Hematopoietic multipotent progenitor cell treated with erythropoietin and hydrocortisone succinate and interleukin-3 and kit ligand, for 17 days (in vitro differentiated cells): ENCODE results near the gene SLC39A11.
"Not testable (repeated sequence)": the region's sequence is repeated elsewhere in the genome, so short reads cannot be mapped to it uniquely, and the experiment has no call there.

Experiments used
- DNase-seq: peaks from one replicate; pipeline ENCODE4 v3.0.0-alpha.2; 2015; ENCODE audit warnings: low spot score

Gene SLC39A11

GRCh38 chr17:72947475-72947874, 145.0 kb downstream of the SLC39A11 start:
- DNase-seq, result no peak

- no peak for DNase-seq
Observed at GRCh38 chr17:72946696-72947095, 145.8 kb downstream of the SLC39A11 start.

- DNase-seq, result no peak
Observed at GRCh38 chr17:72946156-72946555, 146.3 kb downstream of the SLC39A11 start.

- no peak for DNase-seq
Observed at GRCh38 chr17:72945473-72945872, 147.0 kb downstream of the SLC39A11 start.

GRCh38 chr17:72943826-72944689, 148.4 kb downstream of the SLC39A11 start:
- no peak for DNase-seq

GRCh38 chr17:72942579-72942978, 149.9 kb downstream of the SLC39A11 start:
- DNase-seq, result no peak

GRCh38 chr17:72940496-72940895, 152.0 kb downstream of the SLC39A11 start:
- DNase-seq, result no peak

GRCh38 chr17:72938482-72938881, 154.0 kb downstream of the SLC39A11 start:
- no peak for DNase-seq

- DNase-seq, result no peak
Observed at GRCh38 chr17:72937707-72938106, 154.8 kb downstream of the SLC39A11 start.

GRCh38 chr17:72937254-72937653, 155.2 kb downstream of the SLC39A11 start:
- DNase-seq, result not testable (repeated sequence)

- DNase-seq, result no peak
Observed at GRCh38 chr17:72935984-72936383, 156.5 kb downstream of the SLC39A11 start.

GRCh38 chr17:72934927-72935326, 157.6 kb downstream of the SLC39A11 start:
- no peak for DNase-seq

GRCh38 chr17:72931635-72932034, 160.9 kb downstream of the SLC39A11 start:
- DNase-seq, result no peak

GRCh38 chr17:72931163-72931562, 161.3 kb downstream of the SLC39A11 start:
- no peak for DNase-seq

GRCh38 chr17:72930031-72930430, 162.5 kb downstream of the SLC39A11 start:
- no peak for DNase-seq

GRCh38 chr17:72928454-72929136, 163.9 kb downstream of the SLC39A11 start:
- DNase-seq, result no peak

- no peak for DNase-seq
Observed at GRCh38 chr17:72927760-72928159, 164.7 kb downstream of the SLC39A11 start.

GRCh38 chr17:72927146-72927545, 165.3 kb downstream of the SLC39A11 start:
- no peak for DNase-seq

- no peak for DNase-seq
Observed at GRCh38 chr17:72926171-72926570, 166.3 kb downstream of the SLC39A11 start.

- no peak for DNase-seq
Observed at GRCh38 chr17:72924196-72924595, 168.3 kb downstream of the SLC39A11 start.

GRCh38 chr17:72922219-72922618, 170.3 kb downstream of the SLC39A11 start:
- no peak for DNase-seq

- DNase-seq, result no peak
Observed at GRCh38 chr17:72921347-72922054, 171.0 kb downstream of the SLC39A11 start.

- DNase-seq, result no peak
Observed at GRCh38 chr17:72920513-72920912, 172.0 kb downstream of the SLC39A11 start.
